NCI-H82 treated with DMSO at 0.1 percent for 48 hours (cell line): ENCODE measurements around the gene GNA15.

Experiments
- DNase-seq: peaks from one replicate; lab custom pipeline; 2025; ENCODE audit not compliant: unreplicated experiment; lab: John Stamatoyannopoulos, UW

GNA15 gene

DNA sequence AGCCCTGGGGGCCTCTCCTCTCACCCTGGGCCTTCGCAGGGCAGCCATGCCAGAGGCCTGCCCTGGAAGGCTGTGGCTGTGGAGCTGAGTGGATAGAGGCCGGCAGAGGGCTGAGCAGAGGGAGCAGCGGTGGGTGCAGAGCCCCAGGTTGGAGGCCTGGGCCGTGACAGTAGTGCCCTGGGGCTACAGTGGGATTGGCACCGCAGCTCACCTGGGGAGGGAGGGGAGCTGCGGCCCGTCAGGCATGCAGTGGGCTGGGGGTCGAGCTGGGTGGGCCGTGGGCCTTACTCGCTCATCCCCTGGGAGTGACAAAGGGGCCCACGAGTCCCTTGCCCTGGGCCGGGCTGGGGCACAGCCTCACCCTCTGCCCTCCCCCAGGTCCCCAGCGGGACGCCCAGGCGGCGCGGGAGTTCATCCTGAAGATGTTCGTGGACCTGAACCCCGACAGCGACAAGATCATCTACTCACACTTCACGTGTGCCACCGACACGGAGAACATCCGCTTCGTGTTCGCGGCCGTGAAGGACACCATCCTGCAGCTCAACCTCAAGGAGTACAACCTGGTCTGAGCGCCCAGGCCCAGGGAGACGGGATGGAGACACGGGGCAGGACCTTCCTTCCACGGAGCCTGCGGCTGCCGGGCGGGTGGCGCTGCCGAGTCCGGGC, 15.1 kb upstream of the GNA15 start:
- no peak for DNase-seq

DNA sequence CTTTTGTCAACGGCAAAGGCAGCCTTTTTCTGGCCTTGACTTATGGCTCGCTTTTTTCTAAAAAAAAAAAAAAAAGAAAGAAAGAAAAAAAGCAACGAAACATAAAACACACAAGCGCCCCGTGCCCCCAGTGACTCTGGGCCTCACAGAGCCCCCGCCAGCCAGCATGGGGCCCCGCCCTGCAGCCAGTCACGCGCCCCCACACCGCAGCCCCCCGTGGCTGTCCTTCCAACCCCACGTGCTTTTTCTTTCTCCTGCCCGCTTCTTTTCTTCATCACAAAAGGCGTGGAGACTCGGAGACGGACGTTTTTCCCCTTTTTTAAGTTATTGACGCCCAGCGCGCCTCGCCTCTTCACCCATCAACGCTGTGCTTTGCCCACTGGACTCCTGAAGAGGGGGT, 14.4 kb upstream of the GNA15 start:
- no peak for DNase-seq

DNA sequence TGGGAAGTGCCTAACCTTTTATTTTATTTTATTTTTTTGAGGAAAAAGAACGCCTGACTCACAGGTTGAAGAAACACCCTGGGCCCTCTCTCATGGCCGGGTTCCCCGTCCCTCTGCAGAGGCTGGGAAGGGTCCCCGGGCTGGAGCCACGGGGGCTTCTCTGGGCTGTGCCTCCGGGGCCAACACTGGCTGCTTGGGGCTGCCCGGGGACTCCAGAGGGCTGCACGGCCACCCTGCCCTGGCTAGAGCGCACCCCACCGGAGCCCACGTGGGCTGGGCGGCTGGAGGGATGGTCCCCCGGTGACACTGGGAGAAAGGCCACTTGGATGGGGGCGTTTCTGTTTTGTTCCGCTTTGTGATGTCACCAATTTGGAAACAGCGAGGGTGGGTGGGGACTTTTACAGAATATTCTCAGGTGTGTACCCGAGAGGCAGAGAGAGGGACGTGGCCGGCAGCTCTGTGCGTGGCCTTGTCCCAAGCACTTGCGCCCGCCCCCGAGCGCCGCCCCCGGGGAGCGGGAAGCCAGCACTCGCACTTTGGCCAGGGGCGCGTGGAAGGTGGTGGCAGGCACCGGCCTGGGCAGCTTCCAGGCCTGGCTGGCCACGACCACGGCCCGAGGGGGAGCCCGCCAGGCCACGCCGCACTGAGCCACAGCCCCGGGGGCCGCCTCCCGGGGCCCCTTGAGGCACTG, 13.9 kb upstream of the GNA15 start:
- no peak for DNase-seq

DNA sequence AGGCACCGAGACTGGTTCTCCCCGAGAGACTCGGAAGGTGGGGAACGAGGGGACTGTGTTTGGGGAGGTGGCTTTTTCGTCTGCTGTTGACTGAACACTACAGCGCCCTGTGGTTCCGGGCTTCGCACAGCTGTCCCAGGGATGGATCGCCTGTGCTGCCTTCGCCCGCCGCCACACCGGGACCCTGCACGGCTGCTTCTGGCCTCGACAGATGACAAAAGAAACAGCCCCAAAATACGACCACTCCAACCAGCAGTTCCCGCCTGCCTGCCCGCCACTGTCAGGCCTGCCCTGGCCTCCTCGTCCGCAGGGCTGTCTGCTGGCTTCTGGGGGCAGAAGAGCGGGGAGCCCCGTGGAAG, 13.3 kb upstream of the GNA15 start:
- no peak for DNase-seq

DNA sequence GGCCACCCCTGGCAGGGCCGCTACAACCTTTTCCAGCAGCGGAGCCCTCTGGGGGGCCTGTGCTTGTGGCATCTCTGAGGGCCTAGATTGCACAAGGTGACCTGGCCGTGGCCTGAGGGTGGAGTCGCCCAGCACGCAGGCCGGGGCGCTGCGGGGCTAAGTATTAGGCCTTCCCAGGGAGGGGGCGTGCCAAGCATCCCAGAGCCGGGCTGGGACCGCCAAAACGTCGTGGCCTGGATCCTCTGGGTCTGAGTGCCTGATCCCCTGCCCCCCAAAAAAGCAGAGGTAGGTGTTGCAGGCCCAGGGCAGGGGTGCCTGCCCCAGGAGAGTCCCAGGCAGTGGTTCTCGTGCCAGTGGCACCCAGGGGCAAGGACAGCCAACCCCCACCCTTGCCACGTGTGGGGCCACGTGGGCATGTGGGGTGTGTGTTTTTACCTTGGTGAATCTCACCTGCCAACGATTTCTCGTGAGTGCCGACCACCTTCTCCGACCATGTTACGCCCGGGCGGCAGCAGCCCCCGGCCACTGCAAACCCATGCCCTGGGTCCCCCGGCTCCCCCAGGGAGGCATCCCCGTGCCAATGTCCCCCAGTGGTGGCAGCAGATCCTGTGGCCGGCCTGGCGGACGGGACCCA, 12.6 kb upstream of the GNA15 start:
- no peak for DNase-seq

DNA sequence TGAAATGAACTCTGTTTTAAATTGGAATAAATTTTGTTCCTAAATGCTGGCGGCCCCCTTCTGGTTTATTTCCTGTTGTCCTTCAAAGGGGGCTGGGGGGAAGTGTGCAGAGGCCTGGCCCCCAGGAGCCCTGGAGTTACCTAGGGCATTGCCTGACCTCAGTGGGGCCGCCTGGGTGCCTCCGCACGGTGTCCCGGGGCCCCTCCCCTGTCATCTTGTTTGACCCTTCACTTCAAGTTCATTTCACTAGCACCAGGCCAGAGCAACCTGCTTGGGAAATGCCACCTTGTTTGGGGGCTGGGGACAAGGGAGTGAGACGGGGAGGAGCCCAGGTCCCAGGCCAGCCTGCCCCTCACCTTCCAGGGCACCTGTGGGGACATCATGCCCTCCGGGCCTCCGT, 11.9 kb upstream of the GNA15 start:
- DNase-seq: no peak

DNA sequence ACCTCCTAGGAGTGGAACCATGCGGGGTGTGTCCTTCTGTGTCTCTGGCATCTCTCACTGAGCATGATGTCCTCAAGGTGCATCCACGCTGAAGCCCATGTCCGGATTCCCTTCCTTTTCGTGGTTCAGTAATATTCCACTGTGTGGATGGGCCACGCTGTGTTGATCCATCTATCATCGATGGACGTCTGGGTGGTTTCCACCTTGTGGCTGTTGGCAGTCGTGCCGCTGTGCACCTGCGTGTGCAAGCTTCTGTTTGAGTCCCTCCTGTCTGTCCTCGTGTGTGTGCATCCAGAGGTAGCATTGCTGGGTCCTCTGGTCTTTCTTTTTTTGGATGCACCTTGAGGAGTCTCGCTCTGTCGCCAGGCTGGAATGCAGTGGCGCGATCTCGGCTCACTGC, 11.2 kb upstream of the GNA15 start:
- no peak for DNase-seq

DNA sequence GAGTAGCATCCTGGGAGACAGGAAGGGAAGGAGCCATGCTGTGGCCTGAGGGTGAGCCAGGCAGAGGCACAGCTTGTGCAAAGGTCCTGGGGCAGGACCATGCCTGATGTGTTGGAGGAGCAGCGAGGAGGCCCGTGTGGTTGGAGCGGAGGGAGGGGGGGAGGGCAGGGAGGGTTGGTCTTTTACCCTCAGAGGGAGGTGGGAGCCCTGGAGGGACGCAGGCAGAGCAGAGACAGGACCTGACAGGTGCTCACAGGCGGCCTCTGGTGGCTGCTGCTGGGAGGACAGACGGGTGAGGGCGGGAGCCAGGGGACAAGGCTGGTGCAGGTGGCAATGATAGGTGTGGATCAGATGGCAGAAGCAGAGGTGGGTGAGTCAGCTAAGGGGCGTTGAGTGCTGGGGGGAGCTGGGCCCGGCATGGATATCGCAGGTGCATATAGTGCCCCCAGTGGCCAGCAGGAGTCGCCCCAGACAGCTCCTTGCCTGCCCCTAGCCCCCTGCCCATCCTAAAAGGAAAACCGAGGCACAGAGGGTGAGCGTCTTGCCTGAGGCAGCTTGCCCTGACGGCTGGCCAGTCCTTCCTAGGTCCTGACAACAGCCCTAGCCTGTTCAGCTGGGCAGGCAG, 9.8 kb upstream of the GNA15 start:
- DNase-seq: no peak

DNA sequence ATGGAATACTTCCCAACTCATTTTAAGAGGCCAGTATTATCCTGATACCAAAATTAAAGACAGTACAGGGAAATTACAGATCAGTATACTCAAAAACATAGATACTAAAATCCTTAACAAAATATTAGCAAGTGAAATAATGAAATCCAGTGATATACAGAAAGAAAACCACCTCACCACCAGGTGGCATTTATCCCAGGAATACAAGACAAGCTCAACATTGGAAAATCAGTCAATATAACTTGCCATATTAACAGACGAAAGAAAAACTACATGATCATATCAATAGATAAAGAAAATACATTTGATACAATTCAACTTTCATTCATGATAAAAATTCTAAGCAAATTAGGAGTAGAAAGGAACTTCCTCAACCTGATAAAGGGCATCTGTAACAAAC, 6.7 kb upstream of the GNA15 start:
- DNase-seq: no peak

DNA sequence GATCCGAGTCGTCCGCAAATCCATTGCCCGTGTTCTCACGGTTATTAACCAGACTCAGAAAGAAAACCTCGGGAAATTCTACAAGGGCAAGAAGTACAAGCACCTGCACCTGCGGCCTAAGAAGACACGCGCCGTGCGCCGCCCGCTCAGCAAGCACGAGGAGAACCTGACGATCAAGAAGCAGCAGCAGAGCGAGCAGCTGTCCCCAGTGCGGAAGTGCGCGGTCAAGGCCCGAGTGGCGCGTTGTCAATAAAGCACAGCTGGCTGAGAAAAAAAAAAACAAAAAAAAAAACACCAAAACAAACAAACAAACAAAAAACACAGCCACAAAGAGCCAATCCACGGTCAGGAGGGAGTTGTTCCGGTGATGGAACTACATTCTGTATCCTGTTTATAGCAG, 4.7 kb upstream of the GNA15 start:
- DNase-seq: no peak

DNA sequence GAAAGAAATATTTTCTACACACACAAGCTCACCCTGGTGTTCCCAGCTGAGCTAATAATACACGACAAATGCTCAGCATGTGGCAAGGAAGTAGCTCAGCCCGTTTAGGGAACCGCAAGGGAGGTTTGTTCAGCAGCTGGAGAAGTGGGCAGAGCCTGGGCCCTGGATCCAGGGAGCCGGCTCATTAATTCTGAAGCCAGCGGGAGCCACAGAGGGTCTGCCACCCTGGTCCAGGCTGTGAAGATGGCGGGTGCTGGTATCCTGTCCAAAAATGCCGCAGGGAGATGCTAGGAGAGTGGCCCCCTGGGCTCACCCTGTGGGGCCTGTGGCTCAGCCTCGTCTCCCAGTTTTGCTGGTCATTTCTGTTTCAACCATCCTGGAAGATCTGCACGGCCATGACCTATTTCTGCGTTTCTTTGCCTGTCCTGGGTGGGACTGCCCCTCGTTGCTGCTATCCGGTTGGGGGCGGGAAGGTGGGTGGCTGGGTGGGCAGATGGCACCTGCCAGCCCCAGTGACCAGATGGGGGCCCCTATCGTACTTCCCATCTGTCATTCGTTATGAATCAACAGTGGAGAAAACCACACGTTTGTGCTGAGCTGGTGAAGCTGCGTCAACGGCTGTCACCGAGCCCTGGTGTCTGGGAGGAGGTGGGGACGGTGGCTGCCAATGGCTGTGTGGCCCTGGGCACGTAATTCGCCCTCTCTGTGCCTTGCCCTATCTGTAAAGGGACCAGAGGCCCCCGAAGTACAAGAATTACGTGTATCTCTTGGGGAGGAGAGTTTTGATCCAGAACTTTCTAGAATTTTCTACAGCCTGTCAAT, 2.7 kb upstream of the GNA15 start:
- no peak for DNase-seq

DNA sequence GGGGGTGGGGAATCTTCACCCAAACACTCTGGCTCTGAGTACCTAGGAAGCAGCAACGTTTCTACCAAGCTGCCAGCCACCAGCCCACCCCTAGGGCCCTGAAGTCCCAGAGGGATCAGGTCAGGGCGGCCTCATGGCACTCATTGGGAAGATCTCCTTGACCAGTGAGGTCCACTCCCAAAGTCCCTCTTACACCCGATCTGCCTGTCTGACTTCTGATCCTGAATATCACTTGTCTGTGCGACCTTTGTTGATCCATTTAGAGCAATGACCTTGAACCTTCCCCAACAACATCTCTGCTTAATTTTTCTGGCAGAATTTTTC, 2.1 kb upstream of the GNA15 start:
- no peak for DNase-seq

DNA sequence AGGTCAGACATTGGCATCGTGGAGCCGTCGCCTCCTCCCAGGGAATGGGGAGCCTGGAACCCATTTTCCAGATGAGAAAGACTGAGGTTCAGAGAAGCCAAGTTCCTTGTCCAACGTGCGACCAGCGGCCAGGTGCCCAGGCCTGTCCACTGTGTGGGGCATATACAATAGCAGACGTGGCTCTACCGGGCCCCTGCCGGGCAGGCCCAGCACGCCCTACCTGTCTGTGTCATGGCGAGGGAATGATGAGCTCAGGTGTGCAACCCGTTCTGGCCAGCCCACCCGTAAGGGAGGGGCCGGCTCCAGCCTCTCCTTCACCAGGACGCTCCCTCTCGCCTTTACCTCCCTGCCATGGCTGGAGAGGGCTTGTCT, 837 bp downstream of the GNA15 start:
- DNase-seq: no peak

DNA sequence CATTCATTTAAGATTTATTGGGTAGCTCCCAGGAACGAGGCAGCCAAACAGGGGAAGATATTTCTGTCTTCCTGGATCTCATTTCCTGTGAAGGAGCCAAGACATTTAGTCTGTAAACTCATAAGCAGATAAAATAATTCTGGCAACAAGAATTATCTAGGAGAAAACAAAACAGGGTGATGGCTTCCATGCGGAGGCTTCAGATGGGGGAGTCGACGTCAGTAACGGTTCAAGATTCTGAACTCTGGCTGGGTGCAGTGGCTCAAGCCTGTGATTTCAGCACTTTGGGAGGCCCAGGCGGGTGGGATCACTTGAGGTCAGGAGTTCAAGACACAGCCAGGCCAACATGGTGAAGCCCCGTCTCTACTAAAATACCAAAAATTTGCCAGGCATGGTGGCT, 1.3 kb downstream of the GNA15 start:
- DNase-seq: no peak

DNA sequence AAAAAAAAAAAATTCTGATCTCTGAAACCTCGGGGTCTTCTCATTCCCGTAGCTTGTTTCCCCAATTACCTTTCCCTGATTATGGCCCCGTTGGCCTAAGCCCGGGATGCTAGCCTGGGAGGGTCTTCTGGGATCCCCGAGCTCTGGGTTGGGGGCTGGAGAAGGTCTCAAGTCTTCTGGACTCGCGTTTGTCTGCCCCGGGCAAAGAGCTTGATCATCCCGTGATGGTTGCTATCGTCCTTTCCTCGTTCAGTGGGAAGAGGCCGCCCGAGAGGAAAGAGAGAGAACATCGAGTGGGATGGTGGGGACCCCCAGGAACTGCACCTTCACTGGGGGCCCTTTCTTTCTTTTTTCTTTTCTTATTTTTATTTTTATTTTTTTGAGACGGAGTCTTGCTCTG, 2.4 kb downstream of the GNA15 start:
- no peak for DNase-seq

DNA sequence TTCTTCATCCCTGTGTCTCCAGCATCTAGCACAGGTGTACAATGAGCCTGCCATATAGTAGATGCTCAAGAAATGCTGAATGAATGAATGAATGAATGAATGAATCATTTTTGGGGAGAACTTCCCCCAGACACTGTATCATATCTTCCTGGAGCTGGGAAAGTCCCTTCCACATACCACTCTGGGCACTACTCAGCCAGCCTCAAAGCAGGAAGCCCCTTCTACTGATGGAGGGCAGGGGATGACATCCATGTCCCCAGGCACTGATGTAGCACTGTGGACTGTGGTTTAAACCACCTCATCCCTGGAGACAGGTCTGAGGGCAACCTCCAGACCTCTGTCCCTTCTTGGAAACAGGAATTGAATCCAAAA, 4.8 kb downstream of the GNA15 start:
- DNase-seq: no peak

DNA sequence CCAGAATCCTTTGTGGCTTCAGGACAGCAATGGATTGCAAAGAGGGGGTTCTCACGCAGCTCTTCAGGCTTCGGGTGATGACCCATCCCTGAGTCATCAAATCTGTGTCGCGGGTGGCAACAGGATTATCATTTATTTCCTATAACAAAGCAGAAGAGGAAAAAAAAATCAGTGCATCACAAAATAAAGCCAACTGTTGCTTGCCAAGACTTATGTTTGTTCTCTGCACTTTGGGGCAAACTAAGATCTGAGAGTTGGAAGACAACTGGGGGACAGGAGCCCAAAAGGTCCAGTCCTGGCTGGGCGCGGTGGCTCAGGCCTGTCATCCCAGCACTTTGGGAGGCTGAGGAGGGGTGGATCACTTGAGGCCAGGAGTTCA, 6.4 kb downstream of the GNA15 start:
- DNase-seq: no peak

DNA sequence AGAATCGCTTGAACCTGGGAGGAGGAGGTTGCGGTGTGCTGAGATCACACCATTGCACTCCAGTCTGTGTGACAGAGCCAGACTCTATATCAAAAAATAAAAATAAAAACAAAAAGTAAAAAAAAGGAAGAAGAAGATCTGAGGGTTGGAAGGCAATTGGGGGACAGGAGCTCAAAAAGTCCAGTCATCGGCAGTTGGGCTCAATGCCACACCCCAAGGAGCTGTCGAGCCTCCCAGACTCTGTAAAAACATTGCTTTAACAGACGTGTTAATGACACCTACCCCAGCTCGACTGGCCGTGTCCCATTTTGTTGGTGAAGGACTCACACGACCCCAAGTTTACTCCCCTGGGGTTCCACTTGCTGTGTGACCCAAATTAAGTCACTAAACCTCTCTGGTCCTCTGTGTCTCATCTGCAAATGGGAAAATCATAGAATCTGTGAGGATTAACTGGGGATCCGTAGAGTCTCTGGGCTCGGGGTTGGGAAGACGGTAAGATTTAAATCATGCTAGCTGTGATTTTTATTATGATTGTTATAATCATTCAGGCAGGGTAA, 7.0 kb downstream of the GNA15 start:
- DNase-seq: no peak

DNA sequence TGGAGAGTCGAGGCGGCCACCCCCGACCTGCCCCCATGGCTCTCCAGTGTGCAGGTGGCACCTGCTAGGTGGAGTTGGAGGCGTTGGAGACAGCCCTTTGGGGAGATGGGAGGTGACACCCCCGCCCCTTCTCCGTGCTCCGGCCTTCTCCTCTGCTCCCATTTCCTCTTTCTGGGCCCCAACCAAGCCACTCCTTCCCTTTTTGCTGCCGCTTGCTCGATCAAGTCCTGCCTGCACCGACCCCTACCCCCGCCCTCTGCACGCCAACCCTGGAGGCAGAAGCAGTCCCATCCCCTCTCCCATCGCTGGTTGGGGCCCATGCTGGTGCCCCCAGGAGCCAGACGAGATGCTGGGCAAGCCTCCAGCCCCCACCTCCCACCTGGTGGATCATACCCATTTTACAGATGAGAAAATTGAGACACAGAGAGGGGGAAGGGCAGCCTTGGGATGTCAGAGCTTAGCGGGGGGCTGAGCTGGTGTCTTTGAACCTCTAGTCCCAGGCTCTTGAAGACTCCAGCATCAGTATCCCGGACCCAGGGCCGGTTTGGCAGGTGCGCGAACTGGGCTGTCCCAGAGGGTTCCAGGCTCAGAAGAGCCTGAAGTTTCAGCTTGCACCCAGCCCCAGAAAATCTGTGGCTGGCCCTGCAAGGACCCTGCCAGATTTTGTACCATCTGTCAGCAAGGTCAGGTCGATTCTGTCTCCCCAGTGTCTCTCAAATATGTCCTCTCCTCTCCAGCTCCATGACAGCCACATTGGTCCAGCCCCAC, 10.3 kb downstream of the GNA15 start:
- no peak for DNase-seq

DNA sequence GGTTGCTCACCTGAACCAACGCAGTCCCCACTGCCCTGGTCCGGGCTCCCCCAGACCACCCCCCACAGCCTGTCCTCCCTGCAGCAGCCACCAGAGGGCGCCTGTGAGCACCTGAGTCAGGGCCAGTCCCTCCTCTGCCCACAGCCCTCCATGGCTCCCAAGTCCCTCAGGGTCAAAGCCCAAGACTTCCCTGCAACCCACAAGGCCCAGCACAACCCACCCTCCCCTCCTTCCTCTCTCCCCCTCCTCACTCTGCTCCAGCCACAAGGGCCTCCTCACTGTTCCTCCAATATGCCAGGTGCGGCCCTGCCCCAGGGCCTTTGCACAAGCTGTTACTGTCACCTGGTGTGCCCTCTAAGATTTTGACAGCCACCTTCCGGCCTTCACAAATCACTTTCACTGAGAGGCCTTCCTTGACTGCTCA, 10.9 kb downstream of the GNA15 start:
- DNase-seq: no peak

DNA sequence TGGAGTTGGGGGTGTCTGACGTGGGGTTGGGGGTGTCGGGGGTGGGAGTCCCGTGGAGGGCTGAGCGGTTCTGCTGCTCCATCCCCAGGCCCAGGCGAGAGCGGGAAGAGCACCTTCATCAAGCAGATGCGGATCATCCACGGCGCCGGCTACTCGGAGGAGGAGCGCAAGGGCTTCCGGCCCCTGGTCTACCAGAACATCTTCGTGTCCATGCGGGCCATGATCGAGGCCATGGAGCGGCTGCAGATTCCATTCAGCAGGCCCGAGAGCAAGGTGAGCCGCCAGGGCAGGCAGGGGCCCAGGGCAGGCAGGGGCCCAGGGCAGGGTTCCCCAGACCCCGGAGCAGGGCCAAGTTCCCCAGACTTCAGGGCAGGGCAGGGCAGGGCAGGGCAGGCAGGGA, 12.7 kb downstream of the GNA15 start:
- DNase-seq: no peak
